ENCODE results near the gene PPARG.

- no peak for TF ChIP-seq REST (IDR thresholded peaks at IDR 0.05; ENCODE audit: insufficient replicate concordance, low read depth)
- TF ChIP-seq POLR2AphosphoS5 (IDR thresholded peaks at IDR 0.05; ENCODE audit: low read depth), result no peak
Measured at GRCh38 chr3:12335421-12335820, 46.6 kb downstream of the PPARG start.
